PFSK-1 (cell line): ENCODE data around the gene ZBTB16.

Experiments used
- FOXP2 ChIP-seq: optimal IDR thresholded peaks from 2 replicates; pipeline ENCODE3; 2011; ENCODE audit warnings: borderline replicate concordance, control low read depth, inconsistent platforms; ENCODE audit not compliant: insufficient read depth; ENCODE audit errors: extremely low read length, extremely low read depth
- POLR2AphosphoS5 ChIP-seq: IDR thresholded peaks from 2 replicates; pipeline ENCODE4 v1.6.1; 2012; ENCODE audit warnings: low read depth, mild to moderate bottlenecking, control low read depth, low read length, moderate library complexity
- SIN3A ChIP-seq: IDR thresholded peaks from 2 replicates; pipeline ENCODE4 v1.6.1; 2012; ENCODE audit warnings: mild to moderate bottlenecking, low read length, moderate library complexity, borderline replicate concordance; ENCODE audit not compliant: insufficient read depth
- TAF1 ChIP-seq: IDR thresholded peaks from 2 replicates; pipeline ENCODE4 v1.6.1; 2012; ENCODE audit warnings: low read length, control low read depth, borderline replicate concordance; ENCODE audit not compliant: insufficient read depth
- TF ChIP-seq, protein P1 (sequence below), 2 experiments: IDR thresholded peaks; 2 replicates each; pipeline versions ENCODE4 v1.6.1 to v1.8.0; 2011 to 2012; ENCODE audit warnings: low read depth in 2 of 2, low read length in 2 of 2, control low read depth in 1 of 2, inconsistent platforms in 1 of 2, mild to moderate bottlenecking in 1 of 2, moderate library complexity in 1 of 2; ENCODE audit not compliant: insufficient read depth in 1 of 2

The ZBTB16 gene

DNA sequence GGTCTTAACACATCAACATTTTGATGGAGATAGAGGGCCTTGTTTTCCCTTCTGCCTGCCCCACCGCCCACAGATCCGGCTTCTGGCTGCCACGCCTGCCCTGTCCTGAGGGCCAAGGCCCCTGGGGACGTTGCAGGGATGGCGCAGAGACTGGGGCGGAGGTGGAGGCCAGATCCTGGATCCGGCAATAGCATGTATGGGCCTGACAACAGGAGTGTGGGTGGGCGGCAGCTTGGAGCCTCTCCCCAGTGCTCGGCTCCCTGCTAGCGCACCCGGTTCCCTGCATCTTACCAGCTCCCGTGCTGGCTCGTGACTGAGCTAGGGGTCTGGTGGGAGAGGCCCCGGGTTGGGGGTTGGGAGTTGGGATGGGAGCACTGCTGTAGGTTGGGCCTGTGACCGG is 95.6 kb downstream of the ZBTB16 start:
- TF ChIP-seq, protein P1, sequence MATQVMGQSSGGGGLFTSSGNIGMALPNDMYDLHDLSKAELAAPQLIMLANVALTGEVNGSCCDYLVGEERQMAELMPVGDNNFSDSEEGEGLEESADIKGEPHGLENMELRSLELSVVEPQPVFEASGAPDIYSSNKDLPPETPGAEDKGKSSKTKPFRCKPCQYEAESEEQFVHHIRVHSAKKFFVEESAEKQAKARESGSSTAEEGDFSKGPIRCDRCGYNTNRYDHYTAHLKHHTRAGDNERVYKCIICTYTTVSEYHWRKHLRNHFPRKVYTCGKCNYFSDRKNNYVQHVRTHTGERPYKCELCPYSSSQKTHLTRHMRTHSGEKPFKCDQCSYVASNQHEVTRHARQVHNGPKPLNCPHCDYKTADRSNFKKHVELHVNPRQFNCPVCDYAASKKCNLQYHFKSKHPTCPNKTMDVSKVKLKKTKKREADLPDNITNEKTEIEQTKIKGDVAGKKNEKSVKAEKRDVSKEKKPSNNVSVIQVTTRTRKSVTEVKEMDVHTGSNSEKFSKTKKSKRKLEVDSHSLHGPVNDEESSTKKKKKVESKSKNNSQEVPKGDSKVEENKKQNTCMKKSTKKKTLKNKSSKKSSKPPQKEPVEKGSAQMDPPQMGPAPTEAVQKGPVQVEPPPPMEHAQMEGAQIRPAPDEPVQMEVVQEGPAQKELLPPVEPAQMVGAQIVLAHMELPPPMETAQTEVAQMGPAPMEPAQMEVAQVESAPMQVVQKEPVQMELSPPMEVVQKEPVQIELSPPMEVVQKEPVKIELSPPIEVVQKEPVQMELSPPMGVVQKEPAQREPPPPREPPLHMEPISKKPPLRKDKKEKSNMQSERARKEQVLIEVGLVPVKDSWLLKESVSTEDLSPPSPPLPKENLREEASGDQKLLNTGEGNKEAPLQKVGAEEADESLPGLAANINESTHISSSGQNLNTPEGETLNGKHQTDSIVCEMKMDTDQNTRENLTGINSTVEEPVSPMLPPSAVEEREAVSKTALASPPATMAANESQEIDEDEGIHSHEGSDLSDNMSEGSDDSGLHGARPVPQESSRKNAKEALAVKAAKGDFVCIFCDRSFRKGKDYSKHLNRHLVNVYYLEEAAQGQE (IDR thresholded peaks at IDR 0.05; ENCODE audit: insufficient read depth in 1 of 2, low read depth in 2 of 2, low read length in 2 of 2), result no peak
- TF ChIP-seq SIN3A (no peak), POLR2AphosphoS5 (no peak), TAF1 (no peak), FOXP2 (no peak)

GRCh38 chr11:114156131-114156581 is 96.6 kb downstream of the ZBTB16 start:
- TF ChIP-seq TAF1, result no peak
- no peak for TF ChIP-seq SIN3A
- TF ChIP-seq, protein P1 (IDR thresholded peaks at IDR 0.05; ENCODE audit: insufficient read depth in 1 of 2, low read depth in 2 of 2, low read length in 2 of 2), result no peak
- no peak for TF ChIP-seq POLR2AphosphoS5
- no peak for TF ChIP-seq FOXP2

DNA sequence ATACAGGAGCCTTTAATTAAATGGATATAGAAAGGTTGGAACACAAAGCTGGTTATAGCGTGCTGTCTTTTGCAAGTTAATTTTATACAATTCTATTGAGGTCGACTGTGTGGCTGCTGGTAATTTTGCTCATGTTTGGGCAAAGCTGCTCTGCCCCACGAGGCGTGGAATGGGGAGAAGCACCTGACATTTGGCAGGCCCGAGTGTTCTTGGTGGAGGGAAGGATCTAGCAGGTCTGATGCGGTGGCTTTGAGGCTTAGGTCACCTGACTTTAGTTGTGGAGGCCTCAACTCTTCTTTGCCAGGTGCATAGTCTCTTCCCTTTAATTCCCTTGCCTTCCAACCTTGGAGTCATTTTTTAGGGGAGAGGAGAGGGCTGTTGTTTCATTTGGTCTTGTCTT is 97.3 kb downstream of the ZBTB16 start:
- TF ChIP-seq, protein P1 (IDR thresholded peaks at IDR 0.05; ENCODE audit: insufficient read depth in 1 of 2, low read depth in 2 of 2, low read length in 2 of 2), result no peak
- no peak for TF ChIP-seq FOXP2
- TF ChIP-seq SIN3A, result no peak
- no peak for TF ChIP-seq TAF1
- TF ChIP-seq POLR2AphosphoS5, result no peak

- TF ChIP-seq POLR2AphosphoS5 (no peak), SIN3A (no peak), FOXP2 (peak; percentile 21), TAF1 (no peak)
- TF ChIP-seq, protein P1 (IDR thresholded peaks at IDR 0.05; ENCODE audit: insufficient read depth in 1 of 2, low read depth in 2 of 2, low read length in 2 of 2), result no peak
Observed at GRCh38 chr11:114157476-114158050, 98.1 kb downstream of the ZBTB16 start.

GRCh38 chr11:114158421-114158820 is 98.9 kb downstream of the ZBTB16 start:
- TF ChIP-seq, protein P1 (IDR thresholded peaks at IDR 0.05; ENCODE audit: insufficient read depth in 1 of 2, low read depth in 2 of 2, low read length in 2 of 2), result no peak
- TF ChIP-seq FOXP2, result no peak
- TF ChIP-seq TAF1, result no peak
- TF ChIP-seq POLR2AphosphoS5, result no peak
- no peak for TF ChIP-seq SIN3A
